ENCODE measurements around the gene ARHGAP8.

GRCh38 chr22:44807232-44807631, 54.9 kb downstream of the ARHGAP8 start:
- TF ChIP-seq CTCF (IDR thresholded peaks at IDR 0.05) (no peak), EZH2 (IDR thresholded peaks at IDR 0.05; ENCODE audit: borderline replicate concordance, insufficient read depth, low read depth, low read length, poor library complexity, severe bottlenecking) (no peak)

Measured in B cell (primary cell).